NCI-H1105 treated with DMSO at 0.1 percent for 48 hours (cell line): ENCODE data around the gene NOS1AP.

Source experiments
- DNase-seq: peaks from one replicate; lab custom pipeline; 2025; lab: John Stamatoyannopoulos, UW

The NOS1AP gene

GRCh38 chr1:162256287-162256686 is 186.8 kb downstream of the NOS1AP start:
- DNase-seq, result no peak

GRCh38 chr1:162258394-162258793 is 188.9 kb downstream of the NOS1AP start:
- no peak for DNase-seq

GRCh38 chr1:162259894-162260455 is 190.5 kb downstream of the NOS1AP start:
- DNase-seq, result no peak

GRCh38 chr1:162264108-162264507 is 194.6 kb downstream of the NOS1AP start:
- DNase-seq, result no peak

- DNase-seq, result no peak
Observed at GRCh38 chr1:162265983-162266382, 196.5 kb downstream of the NOS1AP start.

GRCh38 chr1:162270016-162270770 is 200.7 kb downstream of the NOS1AP start:
- DNase-seq, result no peak

GRCh38 chr1:162271972-162272371 is 202.5 kb downstream of the NOS1AP start:
- DNase-seq, result no peak

- no peak for DNase-seq
Observed at GRCh38 chr1:162272419-162272818, 202.9 kb downstream of the NOS1AP start.

- DNase-seq, result no peak
Observed at GRCh38 chr1:162275622-162276175, 206.2 kb downstream of the NOS1AP start.

- DNase-seq, result peak; percentile 46
Observed at GRCh38 chr1:162276493-162276892, 207.0 kb downstream of the NOS1AP start.

- DNase-seq, result peak; percentile 13
Observed at GRCh38 chr1:162279136-162279498, 209.6 kb downstream of the NOS1AP start.

- DNase-seq, result no peak
Observed at GRCh38 chr1:162281426-162281825, 211.9 kb downstream of the NOS1AP start.

- DNase-seq, result no peak
Observed at GRCh38 chr1:162283657-162284056, 214.2 kb downstream of the NOS1AP start.

- DNase-seq, result no peak
Observed at GRCh38 chr1:162284206-162284955, 214.9 kb downstream of the NOS1AP start.

- DNase-seq, result peak; percentile 90
Observed at GRCh38 chr1:162285149-162285561, 215.7 kb downstream of the NOS1AP start.

- no peak for DNase-seq
Observed at GRCh38 chr1:162291000-162291399, 221.5 kb downstream of the NOS1AP start.

- no peak for DNase-seq
Observed at GRCh38 chr1:162292422-162292849, 222.9 kb downstream of the NOS1AP start.

GRCh38 chr1:162293073-162293692 is 223.7 kb downstream of the NOS1AP start:
- no peak for DNase-seq

GRCh38 chr1:162294015-162294414 is 224.5 kb downstream of the NOS1AP start:
- no peak for DNase-seq

GRCh38 chr1:162297208-162297607 is 227.7 kb downstream of the NOS1AP start:
- no peak for DNase-seq

GRCh38 chr1:162298266-162298665 is 228.8 kb downstream of the NOS1AP start:
- DNase-seq, result no peak

- no peak for DNase-seq
Observed at GRCh38 chr1:162299018-162299417, 229.5 kb downstream of the NOS1AP start.
